Transverse colon (tissue), 4 donors: ENCODE measurements around the gene COL4A1. TPM values are rescaled to one million over a fixed set of nuclear protein-coding genes. Genes with fewer than 3 reads are reported as not detected.

Experiments
- DNase-seq: peaks from one replicate; pipeline ENCODE4 v3.0.0-alpha.2; 2019
- H3K27ac ChIP-seq, 4 donors: fragments of 200-600 bp; sonication (generic); 2 replicates each; pipeline ENCODE4 v1.5.1; 2016 to 2018; ENCODE audit warnings: inconsistent platforms in 4 of 4
- H3K27me3 ChIP-seq: fragments of 200-600 bp; sonication (generic); 2 replicates; pipeline ENCODE4 v1.5.1; 2017; ENCODE audit warnings: inconsistent platforms
- H3K36me3 ChIP-seq, 4 donors: fragments of 200-600 bp; sonication (generic); 2 replicates each; pipeline ENCODE4 v1.5.1; 2017 to 2019; ENCODE audit warnings: inconsistent platforms in 4 of 4
- H3K4me1 ChIP-seq, 4 donors: fragments of 200-600 bp; sonication (generic); 2 replicates each; pipeline ENCODE4 v1.5.1; 2017 to 2020; ENCODE audit warnings: inconsistent platforms in 4 of 4
- H3K4me3 ChIP-seq, 4 donors: fragments of 200-600 bp; sonication (generic); 1 replicate in 1 of 4; 2 replicates in 3 of 4; pipeline versions ENCODE4 v1.5.1 to v1.6.1; 2017 to 2019; ENCODE audit warnings: inconsistent platforms in 4 of 4
- H3K9me3 ChIP-seq, 2 donors: fragments of 200-600 bp; sonication (generic); 2 replicates each; pipeline ENCODE4 v1.5.1; 2017 to 2019; ENCODE audit warnings: inconsistent platforms in 2 of 2
- EP300 ChIP-seq: sonication (generic); formaldehyde crosslinking; IDR thresholded peaks from one replicate; pipeline ENCODE4 v1.6.1; 2017; ENCODE audit warnings: antibody characterized with exemption, low read depth
- POLR2A ChIP-seq: fragments of 450-650 bp; IDR thresholded peaks from one replicate; pipeline ENCODE4 v1.6.1; 2016; ENCODE audit warnings: antibody characterized with exemption, mild to moderate bottlenecking, moderate library complexity
- POLR2AphosphoS5 ChIP-seq, 3 donors: sonication (generic); formaldehyde crosslinking; IDR thresholded peaks; one replicate each; pipeline ENCODE4 v1.6.1; 2016; ENCODE audit warnings: antibody characterized with exemption in 3 of 3
- WGBS, 2 donors: methylation state at CpG; one replicate each; pipeline ENCODE4 v1.1.5; 2018; ENCODE audit warnings: low coverage in 1 of 2; 5-methylcytosine and 5-hydroxymethylcytosine counted together
- in situ Hi-C, 4 donors: fragments of 200-750 bp; cut with MboI; loops; one replicate each; pipeline versions ENCODE4 v1.15.0 to v1.15.1; 2017; ENCODE audit warnings: low sequenced_read_pairs in 3 of 4, low pct_ligation_motif_present in 1 of 4, low pct_unique_long_range_greater_than_20kb in 1 of 4
- intact Hi-C: fragments of 100-400 bp; cut with DNase I; formaldehyde crosslinking; loops from one replicate; pipeline ENCODE4 v1.15.1; 2023; ENCODE audit warnings: low total_unique reads
- total RNA-seq, 4 donors: library from RNA; depleted of rRNA; stranded (reverse); fragments of >200 nt; gene quantifications; one replicate each; pipeline ENCODE4 v1.1.0, GENCODE V29; 2016
- TF ChIP-seq, protein P1 (sequence below), 5 experiments: fragments of 200-600 bp in 3 of 5; fragments of 450-650 bp in 2 of 5; sonication (generic) in 3 of 5; IDR thresholded peaks; 1 replicate in 2 of 5; 2 replicates in 3 of 5; pipeline ENCODE4 v1.5.1; 2016 to 2017; ENCODE audit warnings: antibody characterized with exemption in 5 of 5, inconsistent platforms in 3 of 5, mild to moderate bottlenecking in 2 of 5, moderate library complexity in 1 of 5

The COL4A1 gene
- total RNA-seq, 4 donors from 2014 or later: 46.4 to 180 (median 99.2) TPM

DNA sequence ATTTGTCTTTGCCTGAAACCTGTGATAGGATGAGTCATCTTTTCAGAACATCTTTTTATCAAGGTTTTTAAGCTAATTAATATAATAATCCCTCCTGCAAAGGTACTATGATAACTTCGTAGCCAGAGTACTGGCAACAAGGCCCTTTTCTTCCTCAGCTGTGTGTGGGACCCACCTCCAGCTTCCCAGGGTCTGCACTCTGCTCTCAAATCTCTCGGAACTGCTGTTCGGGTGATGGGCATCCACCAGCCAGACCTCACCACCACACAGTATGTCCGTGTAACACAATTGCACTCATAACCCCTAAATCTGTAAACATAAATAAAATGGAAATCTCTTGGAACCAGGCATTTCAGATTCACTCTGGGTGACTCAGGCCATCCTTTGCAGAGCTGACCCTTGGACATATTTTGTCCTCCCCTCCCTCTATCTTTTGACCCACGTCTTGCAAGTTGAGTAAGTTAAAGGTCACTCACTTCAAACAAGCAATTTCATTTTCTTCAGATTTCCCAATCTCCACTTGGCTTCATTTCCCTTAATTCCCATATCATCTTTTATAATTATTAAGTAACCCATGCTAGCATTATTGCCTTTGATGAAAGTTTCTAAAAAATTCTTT, 29.5 kb downstream of the COL4A1 start:
- in situ Hi-C loops: no loop called here
- TF ChIP-seq POLR2AphosphoS5 (IDR thresholded peaks at IDR 0.05): no peak
- TF ChIP-seq EP300: no peak
- TF ChIP-seq, protein P1, sequence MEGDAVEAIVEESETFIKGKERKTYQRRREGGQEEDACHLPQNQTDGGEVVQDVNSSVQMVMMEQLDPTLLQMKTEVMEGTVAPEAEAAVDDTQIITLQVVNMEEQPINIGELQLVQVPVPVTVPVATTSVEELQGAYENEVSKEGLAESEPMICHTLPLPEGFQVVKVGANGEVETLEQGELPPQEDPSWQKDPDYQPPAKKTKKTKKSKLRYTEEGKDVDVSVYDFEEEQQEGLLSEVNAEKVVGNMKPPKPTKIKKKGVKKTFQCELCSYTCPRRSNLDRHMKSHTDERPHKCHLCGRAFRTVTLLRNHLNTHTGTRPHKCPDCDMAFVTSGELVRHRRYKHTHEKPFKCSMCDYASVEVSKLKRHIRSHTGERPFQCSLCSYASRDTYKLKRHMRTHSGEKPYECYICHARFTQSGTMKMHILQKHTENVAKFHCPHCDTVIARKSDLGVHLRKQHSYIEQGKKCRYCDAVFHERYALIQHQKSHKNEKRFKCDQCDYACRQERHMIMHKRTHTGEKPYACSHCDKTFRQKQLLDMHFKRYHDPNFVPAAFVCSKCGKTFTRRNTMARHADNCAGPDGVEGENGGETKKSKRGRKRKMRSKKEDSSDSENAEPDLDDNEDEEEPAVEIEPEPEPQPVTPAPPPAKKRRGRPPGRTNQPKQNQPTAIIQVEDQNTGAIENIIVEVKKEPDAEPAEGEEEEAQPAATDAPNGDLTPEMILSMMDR (IDR thresholded peaks at IDR 0.05): no peak
- TF ChIP-seq POLR2A: no peak
- Histone ChIP-seq H3K36me3 (no peaks in the 10 kb centered on the region), H3K27ac (peak overlapping the region; percentile 5 to 43 (median 26)), H3K27me3 (no peaks in the 10 kb centered on the region), H3K9me3 (no peaks in the 10 kb centered on the region), H3K4me1 (peaks cover 3 to 39% (median 10%) of the 10 kb centered on the region in 4 donors), H3K4me3 (no peak overlapping the region)
- no peak for DNase-seq
- WGBS, 2 donors: 49 to 58% methylated on average over 4 to 5 of the region's 5 CpGs
- intact Hi-C loops: no loop called here

DNA sequence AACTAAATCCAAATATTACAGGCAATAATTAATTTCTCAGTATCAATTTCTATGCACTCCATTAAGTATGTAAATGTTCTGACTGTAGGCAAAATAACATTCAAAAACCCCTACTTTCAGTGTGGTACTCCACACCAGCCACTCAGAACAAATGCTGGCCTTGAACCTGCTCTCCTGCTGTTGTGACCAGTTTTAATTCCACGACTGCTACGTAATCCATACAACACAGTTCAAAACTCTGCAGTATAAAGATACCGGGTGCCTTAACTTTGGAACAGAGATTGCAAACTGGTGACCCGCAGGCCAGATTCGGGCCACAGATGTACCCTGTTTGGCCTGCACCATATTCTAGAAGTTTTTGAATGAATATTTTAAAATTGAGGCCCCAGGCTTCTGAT, 30.4 kb downstream of the COL4A1 start:
- 74 to 79% methylated on average over 5 of the region's 5 CpGs for WGBS, 2 donors
- Histone ChIP-seq H3K9me3 (no peaks in the 10 kb centered on the region), H3K4me3 (no peak overlapping the region), H3K36me3 (no peaks in the 10 kb centered on the region), H3K27ac (peak overlapping the region in 3 of 4 donors; percentile 33 to 43 (median 42)), H3K27me3 (no peaks in the 10 kb centered on the region), H3K4me1 (peaks cover 3 to 33% (median 9%) of the 10 kb centered on the region in 4 donors)
- no peak for DNase-seq
- TF ChIP-seq POLR2A (no peak), POLR2AphosphoS5 (IDR thresholded peaks at IDR 0.05) (no peak), EP300 (no peak)
- TF ChIP-seq, protein P1 (IDR thresholded peaks at IDR 0.05): no peak
- intact Hi-C loops (no loop called here), in situ Hi-C loops (no loop called here)

DNA sequence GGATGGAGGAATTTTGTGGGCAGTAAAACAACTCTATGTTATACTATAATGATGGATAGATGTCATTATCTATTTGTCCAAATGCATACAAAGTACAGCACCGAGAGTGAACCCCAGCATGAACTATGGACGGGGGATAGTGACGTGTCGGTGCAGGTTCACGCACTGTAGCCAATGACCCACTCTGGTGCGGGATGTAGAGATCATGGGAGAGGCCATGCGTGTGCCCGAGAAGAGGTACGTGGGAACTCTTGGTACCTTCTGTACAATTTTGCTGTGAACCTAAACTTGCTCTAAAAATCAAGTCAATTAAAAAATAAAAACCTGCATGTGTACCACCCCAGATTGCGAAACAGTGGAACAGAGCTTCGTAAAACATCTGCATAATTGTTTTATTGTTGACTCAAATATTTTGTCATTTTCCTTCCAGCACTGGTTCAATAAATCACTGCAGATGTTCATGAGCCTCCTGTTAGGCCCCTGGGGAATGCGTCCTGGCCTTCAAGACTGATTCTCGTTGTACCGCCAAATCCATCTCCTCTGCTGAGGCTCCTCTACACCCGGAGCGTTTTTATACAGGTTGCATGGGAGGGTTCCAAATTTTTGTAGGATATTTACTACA, 30.9 kb downstream of the COL4A1 start:
- DNase-seq: no peak
- Histone ChIP-seq H3K9me3 (no peaks in the 10 kb centered on the region), H3K4me3 (no peak overlapping the region), H3K36me3 (no peaks in the 10 kb centered on the region), H3K27me3 (no peaks in the 10 kb centered on the region), H3K27ac (peak overlapping the region in 3 of 4 donors; percentile 37 to 43 (median 42)), H3K4me1 (peaks cover 3 to 30% (median 9%) of the 10 kb centered on the region in 4 donors)
- WGBS, 2 donors: 73 to 76% methylated on average over 11 to 16 of the region's 16 CpGs
- TF ChIP-seq EP300: no peak
- no peak for TF ChIP-seq POLR2AphosphoS5 (IDR thresholded peaks at IDR 0.05)
- no peak for TF ChIP-seq POLR2A
- TF ChIP-seq, protein P1 (IDR thresholded peaks at IDR 0.05): no peak
- in situ Hi-C loops (no loop called here), intact Hi-C loops (no loop called here)

DNA sequence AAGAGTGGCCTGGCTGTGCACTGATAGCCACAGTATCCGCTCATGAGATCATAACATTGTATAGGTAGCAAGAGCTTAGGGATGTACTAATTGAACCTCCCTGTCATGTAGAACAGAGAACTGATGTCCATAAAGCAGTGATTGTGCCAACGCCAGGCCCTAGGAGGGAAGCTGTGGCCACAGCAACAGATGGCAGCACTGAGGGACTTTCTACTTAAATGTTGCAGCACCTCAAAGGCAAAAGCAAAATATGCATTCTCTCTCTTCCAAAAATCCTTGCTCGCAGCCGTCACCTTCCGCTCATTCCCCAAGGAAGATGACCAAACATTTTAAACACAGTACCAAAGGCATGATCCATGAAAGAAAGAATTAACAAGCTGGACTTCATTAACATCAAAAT, 32.3 kb downstream of the COL4A1 start:
- Histone ChIP-seq H3K9me3 (no peaks in the 10 kb centered on the region), H3K27ac (peak overlapping the region in 3 of 4 donors; percentile 14 to 38 (median 37)), H3K4me1 (peaks cover 0 to 18% (median 9%) of the 10 kb centered on the region in 4 donors), H3K4me3 (no peak overlapping the region), H3K27me3 (no peaks in the 10 kb centered on the region), H3K36me3 (no peaks in the 10 kb centered on the region)
- 73 to 76% methylated on average over 4 to 5 of the region's 5 CpGs for WGBS, 2 donors
- in situ Hi-C loops: no loop called here
- no peak for DNase-seq
- intact Hi-C loops: no loop called here
- TF ChIP-seq, protein P1 (IDR thresholded peaks at IDR 0.05): peak in 1 of 5 experiments; percentile 28
- no peak for TF ChIP-seq POLR2AphosphoS5 (IDR thresholded peaks at IDR 0.05)
